Measurements from ENCODE around the gene ABRACL. TPM values are rescaled to one million over a fixed set of nuclear protein-coding genes. Genes with fewer than 3 reads are reported as not detected.

Gene ABRACL
- total RNA-seq, 1 donor from 2014 or later = 71.6 TPM

GRCh38 chr6:139053382-139053781 is 24.8 kb downstream of the ABRACL start:
- Mint-ChIP-seq H3K4me3 (ENCODE audit: low read depth) (no peak overlapping the region), H3K27ac (no peak overlapping the region), H3K9me3 (ENCODE audit: low read depth) (no peaks in the 10 kb centered on the region), H3K4me1 (ENCODE audit: low read depth) (no peaks in the 10 kb centered on the region), H3K36me3 (ENCODE audit: insufficient read depth) (no peaks in the 10 kb centered on the region), H3K27me3 (peaks cover 9% of the 10 kb centered on the region)
- TF ChIP-seq CTCF (IDR thresholded peaks at IDR 0.05; ENCODE audit: unreplicated experiment) = no peak
- DNase-seq (ENCODE audit: low spot score, unreplicated experiment) = no peak

GRCh38 chr6:139054001-139054400 is 25.5 kb downstream of the ABRACL start:
- no peak overlapping the region for H3K27ac Mint-ChIP-seq
- no peaks in the 10 kb centered on the region for H3K4me1 Mint-ChIP-seq (ENCODE audit: low read depth)
- H3K36me3 Mint-ChIP-seq (ENCODE audit: insufficient read depth) = no peaks in the 10 kb centered on the region
- peaks cover 9% of the 10 kb centered on the region for H3K27me3 Mint-ChIP-seq
- TF ChIP-seq CTCF (IDR thresholded peaks at IDR 0.05; ENCODE audit: unreplicated experiment) = no peak
- no peak for DNase-seq (ENCODE audit: low spot score, unreplicated experiment)
- H3K4me3 Mint-ChIP-seq (ENCODE audit: low read depth) = no peak overlapping the region
- no peaks in the 10 kb centered on the region for H3K9me3 Mint-ChIP-seq (ENCODE audit: low read depth)

GRCh38 chr6:139055709-139056108 is 27.2 kb downstream of the ABRACL start:
- H3K9me3 Mint-ChIP-seq (ENCODE audit: low read depth) = no peaks in the 10 kb centered on the region
- no peak for DNase-seq (ENCODE audit: low spot score, unreplicated experiment)
- H3K27me3 Mint-ChIP-seq = peaks cover 12% of the 10 kb centered on the region
- H3K4me3 Mint-ChIP-seq (ENCODE audit: low read depth) = no peak overlapping the region
- no peaks in the 10 kb centered on the region for H3K36me3 Mint-ChIP-seq (ENCODE audit: insufficient read depth)
- no peaks in the 10 kb centered on the region for H3K4me1 Mint-ChIP-seq (ENCODE audit: low read depth)
- H3K27ac Mint-ChIP-seq = no peak overlapping the region
- no peak for TF ChIP-seq CTCF (IDR thresholded peaks at IDR 0.05; ENCODE audit: unreplicated experiment)

- Mint-ChIP-seq H3K27ac (no peak overlapping the region), H3K36me3 (ENCODE audit: insufficient read depth) (no peaks in the 10 kb centered on the region), H3K27me3 (peaks cover 11% of the 10 kb centered on the region), H3K4me3 (ENCODE audit: low read depth) (no peak overlapping the region), H3K9me3 (ENCODE audit: low read depth) (no peaks in the 10 kb centered on the region), H3K4me1 (ENCODE audit: low read depth) (no peaks in the 10 kb centered on the region)
- DNase-seq (ENCODE audit: low spot score, unreplicated experiment) = no peak
- TF ChIP-seq CTCF (IDR thresholded peaks at IDR 0.05; ENCODE audit: unreplicated experiment) = no peak
These were observed 29.5 kb downstream of the ABRACL start for GRCh38 chr6:139058029-139058428.

- Mint-ChIP-seq H3K27ac (no peak overlapping the region), H3K4me3 (ENCODE audit: low read depth) (no peak overlapping the region), H3K9me3 (ENCODE audit: low read depth) (no peaks in the 10 kb centered on the region), H3K36me3 (ENCODE audit: insufficient read depth) (no peaks in the 10 kb centered on the region), H3K27me3 (peaks cover 11% of the 10 kb centered on the region), H3K4me1 (ENCODE audit: low read depth) (no peaks in the 10 kb centered on the region)
- DNase-seq (ENCODE audit: low spot score, unreplicated experiment) = no peak
- no peak for TF ChIP-seq CTCF (IDR thresholded peaks at IDR 0.05; ENCODE audit: unreplicated experiment)
These were observed 31.8 kb downstream of the ABRACL start for GRCh38 chr6:139060332-139060731.
